SU-DHL-6 (cell line): ENCODE measurements around the gene GPR160.

Experiments used
- H2AFZ ChIP-seq: fragments of 200-600 bp; sonication (generic); 2 replicates; pipeline ENCODE4 v1.6.1; 2014; ENCODE audit warnings: low read depth, mild to moderate bottlenecking, moderate library complexity, mixed read lengths, antibody characterized with exemption, low read length; ENCODE audit not compliant: severe bottlenecking
- H3F3A ChIP-seq: fragments of 200-600 bp; shearing (Covaris generic); 2 replicates; pipeline ENCODE4 v1.6.0; 2016; ENCODE audit warnings: antibody characterized with exemption, mild to moderate bottlenecking; ENCODE audit not compliant: insufficient read depth
- H3K27ac ChIP-seq: fragments of 200-600 bp; sonication (generic); 2 replicates; pipeline ENCODE4 v1.5.1; 2016; ENCODE audit warnings: low read depth, mild to moderate bottlenecking, low read length, moderate library complexity, mixed read lengths
- H3K27me3 ChIP-seq: fragments of 200-600 bp; sonication (generic), shearing (Covaris generic); 2 replicates; pipeline ENCODE4 v1.6.0; 2014; ENCODE audit warnings: mild to moderate bottlenecking, low read length
- H3K36me3 ChIP-seq: fragments of 200-600 bp; sonication (generic); 2 replicates; pipeline ENCODE4 v1.6.1; 2014; ENCODE audit warnings: mild to moderate bottlenecking, low read length, mixed read lengths
- H3K4me2 ChIP-seq: fragments of 300-600, 200-600 bp; shearing (Covaris generic), sonication (generic); 2 replicates; pipeline ENCODE4 v1.6.0; 2014; ENCODE audit warnings: low read length, low read depth, mild to moderate bottlenecking; ENCODE audit not compliant: poor library complexity, severe bottlenecking
- H3K4me3 ChIP-seq: fragments of 200-600 bp; sonication (generic); 2 replicates; pipeline ENCODE4 v1.5.1; 2014; ENCODE audit warnings: antibody characterized with exemption, low read length, mild to moderate bottlenecking, mixed read lengths; ENCODE audit not compliant: insufficient read depth, poor library complexity, severe bottlenecking
- H3K79me2 ChIP-seq: fragments of 200-600 bp; sonication (generic); 2 replicates; pipeline ENCODE4 v1.6.1; 2014; ENCODE audit warnings: mild to moderate bottlenecking, low read length, moderate library complexity; ENCODE audit not compliant: insufficient read depth
- H3K9ac ChIP-seq: fragments of 200-600 bp; sonication (generic); 2 replicates; pipeline ENCODE4 v1.7.0; 2014; ENCODE audit warnings: mild to moderate bottlenecking, low read length
- H3K9me2 ChIP-seq: fragments of 200-600 bp; sonication (generic); replicated peaks from 2 replicates; pipeline ENCODE4 v1.6.1; 2014; ENCODE audit warnings: low read length; ENCODE audit not compliant: insufficient read depth
- H3K9me3 ChIP-seq: fragments of 200-600 bp; sonication (generic); 2 replicates; pipeline ENCODE4 v1.6.1; 2014; ENCODE audit warnings: low read length, mixed read lengths; ENCODE audit not compliant: insufficient read depth
- H4K20me1 ChIP-seq: fragments of 200-600 bp; sonication (generic); 2 replicates; pipeline ENCODE4 v1.6.1; 2014; ENCODE audit warnings: low read depth, mild to moderate bottlenecking, antibody characterized with exemption, low read length, moderate library complexity, mixed read lengths
- CTCF ChIP-seq: fragments of 200-600 bp; sonication (generic); IDR thresholded peaks from one replicate; pipeline ENCODE4 v1.5.1; 2017; ENCODE audit warnings: antibody characterized with exemption, mild to moderate bottlenecking, low read length, moderate library complexity; ENCODE audit not compliant: insufficient read depth, poor library complexity, severe bottlenecking
- EZH2phosphoT487 ChIP-seq: fragments of 200-600 bp; sonication (generic), shearing (Covaris generic); conservative IDR thresholded peaks from 2 replicates; pipeline ENCODE4 v1.6.1; 2018; ENCODE audit warnings: mild to moderate bottlenecking, antibody characterized with exemption, low read length, moderate library complexity, mixed read lengths

GPR160 gene

GRCh38 chr3:170002231-170002630 lies 35.6 kb upstream of the GPR160 start:
- Histone ChIP-seq H3K27ac (no peak overlapping the region), H3F3A (peaks cover 34% of the 10 kb centered on the region), H3K9ac (no peak overlapping the region), H3K4me3 (no peak overlapping the region), H3K9me3 (no peaks in the 10 kb centered on the region), H3K4me2 (no peak overlapping the region), H4K20me1 (no peaks in the 10 kb centered on the region), H3K27me3 (no peaks in the 10 kb centered on the region), H3K9me2 (no peaks in the 10 kb centered on the region), H3K79me2 (no peaks in the 10 kb centered on the region), H2AFZ (no peak overlapping the region), H3K36me3 (no peaks in the 10 kb centered on the region)
- no peak for TF ChIP-seq EZH2phosphoT487
- no peak for TF ChIP-seq CTCF

- Histone ChIP-seq H3F3A (peaks cover 31% of the 10 kb centered on the region), H3K79me2 (no peaks in the 10 kb centered on the region), H3K36me3 (no peaks in the 10 kb centered on the region), H3K9me2 (no peaks in the 10 kb centered on the region), H3K9ac (no peak overlapping the region), H4K20me1 (no peaks in the 10 kb centered on the region), H3K27ac (peak overlapping the region; percentile 31; the same call in 1 of the 2 replicates), H3K27me3 (no peaks in the 10 kb centered on the region), H3K4me2 (peak overlapping the region; percentile 35), H3K4me3 (no peak overlapping the region), H2AFZ (peak overlapping the region; percentile 27), H3K9me3 (no peaks in the 10 kb centered on the region)
- TF ChIP-seq EZH2phosphoT487 (no peak), CTCF (no peak)
These were observed 34.9 kb upstream of the GPR160 start for GRCh38 chr3:170002879-170003278.

GRCh38 chr3:170003881-170004356 lies 33.9 kb upstream of the GPR160 start:
- Histone ChIP-seq H3K9ac (no peak overlapping the region), H3K4me2 (no peak overlapping the region), H3K79me2 (no peaks in the 10 kb centered on the region), H3F3A (peaks cover 21% of the 10 kb centered on the region), H3K9me2 (no peaks in the 10 kb centered on the region), H3K4me3 (no peak overlapping the region), H2AFZ (no peak overlapping the region), H4K20me1 (no peaks in the 10 kb centered on the region), H3K36me3 (no peaks in the 10 kb centered on the region), H3K27me3 (no peaks in the 10 kb centered on the region), H3K27ac (no peak overlapping the region), H3K9me3 (no peaks in the 10 kb centered on the region)
- TF ChIP-seq CTCF (no peak), EZH2phosphoT487 (no peak)
